Measurements from ENCODE around the gene GLYATL2.

GLYATL2 gene

GRCh38 chr11:58788355-58789023 is 56.0 kb downstream of the GLYATL2 start:
- DNase-seq: peak; percentile 23 to 29

- DNase-seq: no peak
Observed at GRCh38 chr11:58787903-58788302, 56.6 kb downstream of the GLYATL2 start.

GRCh38 chr11:58786693-58787092 is 57.8 kb downstream of the GLYATL2 start:
- no peak for DNase-seq

GRCh38 chr11:58784995-58785394 is 59.5 kb downstream of the GLYATL2 start:
- DNase-seq: no peak

All from stimulated activated CD4-positive, alpha-beta T cell treated with anti-CD3 and anti-CD28 coated beads, Interleukin-2, amount 100 ng/mL, for 24 hours (primary cell).